ENCODE results near the gene C17orf100. TPM values are rescaled to one million over a fixed set of nuclear protein-coding genes. Genes with fewer than 3 reads are reported as not detected.
"Not testable (repeated sequence)": the region's sequence is repeated elsewhere in the genome, so short reads cannot be mapped to it uniquely, and the experiment has no call there.

C17orf100 gene
- polyA plus RNA-seq, 1 donor (not counting 4 experiments of a cell fraction or from before 2014, with no cell fraction given): 0.49 TPM

DNA sequence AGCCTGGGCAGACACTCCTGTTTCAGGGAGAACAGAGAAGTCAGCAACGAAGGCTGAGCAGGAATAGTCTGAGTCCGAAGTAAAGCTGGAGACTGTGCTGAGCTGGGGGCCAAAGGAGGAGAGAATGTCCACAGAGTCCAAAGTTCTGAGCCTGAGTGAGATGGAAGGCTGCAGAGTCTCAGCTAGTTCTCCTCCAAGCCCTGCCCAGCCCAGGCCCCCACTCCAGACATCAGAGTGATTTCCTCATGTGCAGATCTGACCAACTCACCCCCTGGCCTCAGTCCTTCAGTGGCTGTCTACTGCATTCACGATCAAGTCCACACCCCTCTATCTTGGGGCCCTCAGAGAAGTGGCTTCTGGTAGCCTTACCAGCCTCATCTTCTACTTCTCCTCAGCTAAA, 40.0 kb downstream of the C17orf100 start:
- Histone ChIP-seq H4K20me1 (ENCODE audit: control insufficient read depth, extremely low read depth, insufficient read depth, low read length) (no peaks in the 10 kb centered on the region), H3K9ac (ENCODE audit: control insufficient read depth, extremely low read depth, insufficient read depth, low read length) (no peak overlapping the region), H3K9me1 (ENCODE audit: control insufficient read depth, extremely low read depth, insufficient read depth, low read length) (no peaks in the 10 kb centered on the region), H2AFZ (ENCODE audit: control insufficient read depth, low read length) (no peak overlapping the region), H3K4me1 (ENCODE audit: control insufficient read depth, extremely low read depth, insufficient read depth, low read length) (no peaks in the 10 kb centered on the region), H3K36me3 (ENCODE audit: control insufficient read depth in 2 of 2, extremely low read depth in 1 of 2, insufficient read depth in 2 of 2, low read length in 2 of 2) (no peaks in the 10 kb centered on the region), H3K27ac (ENCODE audit: control insufficient read depth, insufficient read depth, low read length) (no peak overlapping the region), H3K27me3 (ENCODE audit: control insufficient read depth, extremely low read depth, insufficient read depth, low read length) (peaks cover 9% of the 10 kb centered on the region), H3K4me2 (ENCODE audit: control insufficient read depth, extremely low read depth, insufficient read depth, low read depth, low read length) (no peak overlapping the region), H3K4me3 (ENCODE audit: control insufficient read depth in 2 of 3, extremely low read depth in 1 of 3, insufficient read depth in 2 of 3, low read depth in 1 of 3, low read length in 3 of 3) (no peak overlapping the region), H3K79me2 (ENCODE audit: control insufficient read depth, insufficient read depth, low read length) (no peaks in the 10 kb centered on the region), H3K9me3 (ENCODE audit: control insufficient read depth, low read depth, low read length) (no peaks in the 10 kb centered on the region)
- dilution Hi-C loops (cut with MboI; ENCODE audit: extremely low pct_ligation_motif_present, low sequenced_read_pairs): no loop called here
- TF ChIP-seq, protein P1, sequence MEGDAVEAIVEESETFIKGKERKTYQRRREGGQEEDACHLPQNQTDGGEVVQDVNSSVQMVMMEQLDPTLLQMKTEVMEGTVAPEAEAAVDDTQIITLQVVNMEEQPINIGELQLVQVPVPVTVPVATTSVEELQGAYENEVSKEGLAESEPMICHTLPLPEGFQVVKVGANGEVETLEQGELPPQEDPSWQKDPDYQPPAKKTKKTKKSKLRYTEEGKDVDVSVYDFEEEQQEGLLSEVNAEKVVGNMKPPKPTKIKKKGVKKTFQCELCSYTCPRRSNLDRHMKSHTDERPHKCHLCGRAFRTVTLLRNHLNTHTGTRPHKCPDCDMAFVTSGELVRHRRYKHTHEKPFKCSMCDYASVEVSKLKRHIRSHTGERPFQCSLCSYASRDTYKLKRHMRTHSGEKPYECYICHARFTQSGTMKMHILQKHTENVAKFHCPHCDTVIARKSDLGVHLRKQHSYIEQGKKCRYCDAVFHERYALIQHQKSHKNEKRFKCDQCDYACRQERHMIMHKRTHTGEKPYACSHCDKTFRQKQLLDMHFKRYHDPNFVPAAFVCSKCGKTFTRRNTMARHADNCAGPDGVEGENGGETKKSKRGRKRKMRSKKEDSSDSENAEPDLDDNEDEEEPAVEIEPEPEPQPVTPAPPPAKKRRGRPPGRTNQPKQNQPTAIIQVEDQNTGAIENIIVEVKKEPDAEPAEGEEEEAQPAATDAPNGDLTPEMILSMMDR (optimal IDR thresholded peaks at IDR 0.05 in 1 of 3, IDR thresholded peaks at IDR 0.05 in 1 of 3, conservative IDR thresholded peaks at IDR 0.05 in 1 of 3; ENCODE audit: extremely low read depth in 1 of 3, insufficient read depth in 2 of 3, low read length in 3 of 3): no peak
- TF ChIP-seq EZH2 (IDR thresholded peaks at IDR 0.05; ENCODE audit: low read length): no peak
- DNase-seq (ENCODE audit: low read depth, low spot score): no peak
- FAIRE-seq: no peak

- DNase-seq (ENCODE audit: low read depth, low spot score); FAIRE-seq; H3K4me2 ChIP-seq (ENCODE audit: control insufficient read depth, extremely low read depth, insufficient read depth, low read depth, low read length); H3K27me3 ChIP-seq (ENCODE audit: control insufficient read depth, extremely low read depth, insufficient read depth, low read length); H3K79me2 ChIP-seq (ENCODE audit: control insufficient read depth, insufficient read depth, low read length); H3K9ac ChIP-seq (ENCODE audit: control insufficient read depth, extremely low read depth, insufficient read depth, low read length); H4K20me1 ChIP-seq (ENCODE audit: control insufficient read depth, extremely low read depth, insufficient read depth, low read length); H3K9me1 ChIP-seq (ENCODE audit: control insufficient read depth, extremely low read depth, insufficient read depth, low read length); H3K4me3 ChIP-seq (ENCODE audit: control insufficient read depth in 2 of 3, extremely low read depth in 1 of 3, insufficient read depth in 2 of 3, low read depth in 1 of 3, low read length in 3 of 3); dilution Hi-C loops (cut with MboI; ENCODE audit: extremely low pct_ligation_motif_present, low sequenced_read_pairs); H3K36me3 ChIP-seq (ENCODE audit: control insufficient read depth in 2 of 2, extremely low read depth in 1 of 2, insufficient read depth in 2 of 2, low read length in 2 of 2); H3K9me3 ChIP-seq (ENCODE audit: control insufficient read depth, low read depth, low read length); H3K27ac ChIP-seq (ENCODE audit: control insufficient read depth, insufficient read depth, low read length); H2AFZ ChIP-seq (ENCODE audit: control insufficient read depth, low read length); H3K4me1 ChIP-seq (ENCODE audit: control insufficient read depth, extremely low read depth, insufficient read depth, low read length): not testable (repeated sequence)
Measured at GRCh38 chr17:6691958-6692357, 40.4 kb downstream of the C17orf100 start.

GRCh38 chr17:6695051-6695450, 43.5 kb downstream of the C17orf100 start:
- Histone ChIP-seq H3K27me3 (ENCODE audit: control insufficient read depth, extremely low read depth, insufficient read depth, low read length) (peaks cover 9% of the 10 kb centered on the region), H2AFZ (ENCODE audit: control insufficient read depth, low read length) (no peak overlapping the region), H3K4me2 (ENCODE audit: control insufficient read depth, extremely low read depth, insufficient read depth, low read depth, low read length) (no peak overlapping the region), H3K9ac (ENCODE audit: control insufficient read depth, extremely low read depth, insufficient read depth, low read length) (no peak overlapping the region), H3K4me3 (ENCODE audit: control insufficient read depth in 2 of 3, extremely low read depth in 1 of 3, insufficient read depth in 2 of 3, low read depth in 1 of 3, low read length in 3 of 3) (no peak overlapping the region), H3K9me1 (ENCODE audit: control insufficient read depth, extremely low read depth, insufficient read depth, low read length) (no peaks in the 10 kb centered on the region), H3K36me3 (ENCODE audit: control insufficient read depth in 2 of 2, extremely low read depth in 1 of 2, insufficient read depth in 2 of 2, low read length in 2 of 2) (no peaks in the 10 kb centered on the region), H3K79me2 (ENCODE audit: control insufficient read depth, insufficient read depth, low read length) (no peaks in the 10 kb centered on the region), H3K27ac (ENCODE audit: control insufficient read depth, insufficient read depth, low read length) (no peak overlapping the region), H3K9me3 (ENCODE audit: control insufficient read depth, low read depth, low read length) (no peaks in the 10 kb centered on the region), H3K4me1 (ENCODE audit: control insufficient read depth, extremely low read depth, insufficient read depth, low read length) (no peaks in the 10 kb centered on the region), H4K20me1 (ENCODE audit: control insufficient read depth, extremely low read depth, insufficient read depth, low read length) (no peaks in the 10 kb centered on the region)
- FAIRE-seq (no peak), DNase-seq (ENCODE audit: low read depth, low spot score) (no peak)
- dilution Hi-C loops (cut with MboI; ENCODE audit: extremely low pct_ligation_motif_present, low sequenced_read_pairs): no loop called here
- TF ChIP-seq, protein P1 (optimal IDR thresholded peaks at IDR 0.05 in 1 of 3, IDR thresholded peaks at IDR 0.05 in 1 of 3, conservative IDR thresholded peaks at IDR 0.05 in 1 of 3; ENCODE audit: extremely low read depth in 1 of 3, insufficient read depth in 2 of 3, low read length in 3 of 3): no peak
- TF ChIP-seq EZH2 (IDR thresholded peaks at IDR 0.05; ENCODE audit: low read length): no peak

Measured in keratinocyte (primary cell).